Gastroesophageal sphincter (tissue), 3 donors: ENCODE results near the gene AFM.

Experiments used
- POLR2A ChIP-seq, 2 donors: fragments of 450-650 bp; IDR thresholded peaks; one replicate each; pipeline ENCODE4 v1.6.1; 2017; ENCODE audit warnings: antibody characterized with exemption in 2 of 2, mild to moderate bottlenecking in 2 of 2, moderate library complexity in 1 of 2
- TF ChIP-seq, protein P1 (sequence below), 4 experiments: fragments of 200-600 bp in 2 of 4; fragments of 450-650 bp in 2 of 4; sonication (generic) in 1 of 4; IDR thresholded peaks; one replicate each; pipeline ENCODE4 v1.5.1; 2017 to 2019; ENCODE audit warnings: antibody characterized with exemption in 4 of 4, mild to moderate bottlenecking in 2 of 4, moderate library complexity in 2 of 4

- TF ChIP-seq, protein P1, sequence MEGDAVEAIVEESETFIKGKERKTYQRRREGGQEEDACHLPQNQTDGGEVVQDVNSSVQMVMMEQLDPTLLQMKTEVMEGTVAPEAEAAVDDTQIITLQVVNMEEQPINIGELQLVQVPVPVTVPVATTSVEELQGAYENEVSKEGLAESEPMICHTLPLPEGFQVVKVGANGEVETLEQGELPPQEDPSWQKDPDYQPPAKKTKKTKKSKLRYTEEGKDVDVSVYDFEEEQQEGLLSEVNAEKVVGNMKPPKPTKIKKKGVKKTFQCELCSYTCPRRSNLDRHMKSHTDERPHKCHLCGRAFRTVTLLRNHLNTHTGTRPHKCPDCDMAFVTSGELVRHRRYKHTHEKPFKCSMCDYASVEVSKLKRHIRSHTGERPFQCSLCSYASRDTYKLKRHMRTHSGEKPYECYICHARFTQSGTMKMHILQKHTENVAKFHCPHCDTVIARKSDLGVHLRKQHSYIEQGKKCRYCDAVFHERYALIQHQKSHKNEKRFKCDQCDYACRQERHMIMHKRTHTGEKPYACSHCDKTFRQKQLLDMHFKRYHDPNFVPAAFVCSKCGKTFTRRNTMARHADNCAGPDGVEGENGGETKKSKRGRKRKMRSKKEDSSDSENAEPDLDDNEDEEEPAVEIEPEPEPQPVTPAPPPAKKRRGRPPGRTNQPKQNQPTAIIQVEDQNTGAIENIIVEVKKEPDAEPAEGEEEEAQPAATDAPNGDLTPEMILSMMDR (IDR thresholded peaks at IDR 0.05), result no peak
- TF ChIP-seq POLR2A (IDR thresholded peaks at IDR 0.05), result no peak
Measured at GRCh38 chr4:73538162-73538561, 56.6 kb downstream of the AFM start.
